Measurements from ENCODE around the gene LIN7A.

LIN7A gene, protein sequence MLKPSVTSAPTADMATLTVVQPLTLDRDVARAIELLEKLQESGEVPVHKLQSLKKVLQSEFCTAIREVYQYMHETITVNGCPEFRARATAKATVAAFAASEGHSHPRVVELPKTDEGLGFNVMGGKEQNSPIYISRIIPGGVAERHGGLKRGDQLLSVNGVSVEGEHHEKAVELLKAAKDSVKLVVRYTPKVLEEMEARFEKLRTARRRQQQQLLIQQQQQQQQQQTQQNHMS

DNA sequence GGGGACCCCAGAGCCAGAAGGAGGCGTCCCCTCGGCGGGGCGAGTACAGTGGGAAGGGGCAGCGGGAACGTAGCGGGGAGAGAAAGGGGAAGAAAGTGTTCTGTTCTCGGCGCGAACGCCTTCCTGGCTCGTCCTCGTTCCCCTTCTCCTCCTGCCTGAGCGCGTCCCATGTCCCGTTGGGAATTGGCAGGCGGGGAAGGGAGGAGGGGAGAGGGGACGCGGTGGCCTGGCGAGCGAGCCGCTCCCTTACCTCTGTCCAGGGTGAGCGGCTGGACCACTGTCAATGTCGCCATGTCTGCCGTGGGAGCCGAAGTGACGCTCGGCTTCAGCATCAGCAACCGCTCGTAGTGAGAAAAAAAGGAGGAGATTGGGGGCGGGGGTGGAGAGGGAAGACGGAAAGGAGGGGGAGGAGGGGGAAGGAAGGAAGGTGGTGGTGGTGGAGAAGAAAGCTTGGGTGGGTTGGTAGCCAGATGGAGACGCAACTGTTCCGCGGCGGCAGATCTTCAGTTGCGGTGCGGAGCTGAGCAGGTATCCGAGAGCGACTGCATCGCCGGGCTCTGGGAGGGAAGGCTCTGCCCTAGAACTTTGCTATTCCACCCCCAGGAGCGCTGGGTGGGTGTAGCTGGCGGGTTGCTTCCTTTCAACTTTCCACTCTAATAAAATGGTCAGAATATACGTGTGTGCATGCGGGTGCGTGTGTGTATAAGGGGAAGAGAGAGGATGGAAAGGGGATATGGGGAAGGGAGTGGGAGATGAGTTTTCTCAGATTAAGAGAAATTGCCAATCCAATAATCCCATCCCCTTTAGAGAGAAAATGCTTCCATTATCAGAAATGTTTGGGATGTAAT, at the start of gene LIN7A:
LIN7A (minus strand) TSS at position 544 of the 848 bp plus-strand sequence; CDS start at position 332, 212 bp downstream.
- Mint-ChIP-seq H3K36me3 (ENCODE audit: low read depth) (peaks cover 4% of the 10 kb centered on the region), H3K27me3 (peaks cover 41% of the 10 kb centered on the region), H3K4me1 (ENCODE audit: low read depth) (no peaks in the 10 kb centered on the region), H3K4me3 (no peak within 1 kb of the TSS), H3K27ac (no peak within 1 kb of the TSS), H3K9me3 (peaks cover 4% of the 10 kb centered on the region)

DNA sequence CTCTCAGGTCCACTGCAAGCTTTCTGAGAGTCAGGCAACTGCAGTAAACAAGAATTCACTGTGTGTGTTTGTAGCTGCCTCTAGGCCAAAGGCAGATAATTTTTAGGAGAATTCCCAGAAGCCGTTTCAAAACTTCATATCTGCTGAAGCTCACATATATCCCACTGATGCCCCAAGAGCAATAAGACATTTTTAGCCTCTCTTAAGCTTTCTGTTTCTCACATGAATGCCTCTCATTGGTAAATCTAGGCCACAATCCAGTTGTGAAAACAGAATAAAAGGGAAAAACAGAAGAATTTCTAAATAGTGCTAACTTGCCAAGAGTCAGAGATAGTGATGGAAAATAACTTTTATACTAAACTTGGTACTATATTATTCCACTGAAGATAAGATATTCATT, 48.5 kb upstream of the LIN7A start:
- Mint-ChIP-seq H3K36me3 (ENCODE audit: low read depth) (no peaks in the 10 kb centered on the region), H3K4me1 (ENCODE audit: low read depth) (no peaks in the 10 kb centered on the region), H3K27ac (no peak overlapping the region), H3K4me3 (no peak overlapping the region), H3K9me3 (peaks cover 21% of the 10 kb centered on the region), H3K27me3 (no peaks in the 10 kb centered on the region)

DNA sequence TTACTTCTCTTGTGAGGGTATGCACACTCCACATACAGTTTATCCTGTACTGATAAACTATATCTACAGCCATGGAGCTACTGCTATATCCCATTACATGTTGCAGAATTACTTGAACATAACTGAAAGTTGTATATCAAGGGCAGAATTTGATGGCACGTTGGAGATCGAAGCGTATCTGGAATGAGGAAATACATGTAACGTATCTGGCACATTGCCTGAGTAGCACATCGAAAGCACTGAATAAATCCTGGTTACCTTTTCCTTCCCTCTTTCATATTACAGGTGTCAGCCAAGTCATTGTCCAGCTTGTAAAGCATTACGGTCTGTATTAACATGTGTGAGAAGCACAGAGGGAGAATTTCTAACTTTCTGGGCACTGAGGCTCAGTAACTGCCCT, 42.1 kb upstream of the LIN7A start:
- Mint-ChIP-seq H3K27ac (no peak overlapping the region), H3K9me3 (peaks cover 16% of the 10 kb centered on the region)

DNA sequence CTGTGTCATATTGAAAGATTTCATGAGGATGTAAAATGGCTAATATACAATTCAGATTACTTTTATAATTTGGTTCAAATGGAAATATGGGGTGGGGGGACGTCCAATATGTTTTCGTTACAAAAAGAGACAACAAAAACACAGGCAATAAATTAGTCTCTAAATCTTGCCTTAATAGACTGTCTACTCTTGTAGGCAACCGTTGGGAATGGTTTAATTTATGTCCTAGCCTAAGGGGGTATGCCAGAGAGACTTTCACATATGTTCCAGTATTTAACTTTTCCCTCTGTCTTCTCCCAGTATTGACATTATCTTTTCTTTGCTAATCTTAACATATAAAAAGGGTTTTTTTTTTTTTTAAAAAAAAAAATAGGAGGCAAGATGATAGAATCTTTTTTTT, 41.5 kb upstream of the LIN7A start:
- Mint-ChIP-seq H3K27ac (no peak overlapping the region), H3K9me3 (peaks cover 12% of the 10 kb centered on the region), H3K36me3 (ENCODE audit: low read depth) (no peaks in the 10 kb centered on the region), H3K4me3 (no peak overlapping the region), H3K27me3 (no peaks in the 10 kb centered on the region), H3K4me1 (ENCODE audit: low read depth) (no peaks in the 10 kb centered on the region)

More for the DNA sequence above, 42.1 kb upstream of the LIN7A start:
- H3K4me3 Mint-ChIP-seq = no peak overlapping the region
- no peaks in the 10 kb centered on the region for H3K36me3 Mint-ChIP-seq (ENCODE audit: low read depth)
- H3K27me3 Mint-ChIP-seq = no peaks in the 10 kb centered on the region
- H3K4me1 Mint-ChIP-seq (ENCODE audit: low read depth) = no peaks in the 10 kb centered on the region

DNA sequence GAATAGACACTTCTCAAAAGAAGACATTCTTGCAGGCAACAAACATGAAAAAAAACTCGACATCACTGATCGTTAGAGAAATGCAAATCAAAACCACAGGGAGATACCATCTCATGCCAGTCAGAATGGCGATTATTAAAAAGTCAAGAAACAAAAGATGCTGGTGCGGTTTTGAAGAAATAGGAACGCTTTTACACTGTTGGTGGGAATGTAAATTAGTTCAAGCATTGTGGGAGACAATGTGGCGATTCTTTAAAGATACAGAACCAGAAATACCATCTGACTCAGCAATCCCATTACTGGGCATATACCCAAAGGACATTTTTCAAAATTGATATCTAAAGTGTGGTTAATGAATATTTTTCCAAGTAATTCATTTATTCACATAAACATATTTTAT, 39.6 kb upstream of the LIN7A start:
- Mint-ChIP-seq H3K27ac (no peak overlapping the region), H3K4me3 (no peak overlapping the region), H3K27me3 (no peaks in the 10 kb centered on the region), H3K9me3 (peaks cover 4% of the 10 kb centered on the region), H3K4me1 (ENCODE audit: low read depth) (no peaks in the 10 kb centered on the region), H3K36me3 (ENCODE audit: low read depth) (no peaks in the 10 kb centered on the region)

GRCh38 chr12:80968326-80968725, 30.6 kb upstream of the LIN7A start:
- no peaks in the 10 kb centered on the region for H3K36me3 Mint-ChIP-seq (ENCODE audit: low read depth)
- no peaks in the 10 kb centered on the region for H3K27me3 Mint-ChIP-seq
- peaks cover 5% of the 10 kb centered on the region for H3K9me3 Mint-ChIP-seq
- no peaks in the 10 kb centered on the region for H3K4me1 Mint-ChIP-seq (ENCODE audit: low read depth)
- no peak overlapping the region for H3K27ac Mint-ChIP-seq
- H3K4me3 Mint-ChIP-seq = no peak overlapping the region

- H3K9me3 Mint-ChIP-seq = peaks cover 5% of the 10 kb centered on the region
- no peaks in the 10 kb centered on the region for H3K27me3 Mint-ChIP-seq
- H3K27ac Mint-ChIP-seq = no peak overlapping the region
- no peak overlapping the region for H3K4me3 Mint-ChIP-seq
- H3K36me3 Mint-ChIP-seq (ENCODE audit: low read depth) = no peaks in the 10 kb centered on the region
- no peaks in the 10 kb centered on the region for H3K4me1 Mint-ChIP-seq (ENCODE audit: low read depth)
Observed at GRCh38 chr12:80967565-80967964, 29.8 kb upstream of the LIN7A start.

DNA sequence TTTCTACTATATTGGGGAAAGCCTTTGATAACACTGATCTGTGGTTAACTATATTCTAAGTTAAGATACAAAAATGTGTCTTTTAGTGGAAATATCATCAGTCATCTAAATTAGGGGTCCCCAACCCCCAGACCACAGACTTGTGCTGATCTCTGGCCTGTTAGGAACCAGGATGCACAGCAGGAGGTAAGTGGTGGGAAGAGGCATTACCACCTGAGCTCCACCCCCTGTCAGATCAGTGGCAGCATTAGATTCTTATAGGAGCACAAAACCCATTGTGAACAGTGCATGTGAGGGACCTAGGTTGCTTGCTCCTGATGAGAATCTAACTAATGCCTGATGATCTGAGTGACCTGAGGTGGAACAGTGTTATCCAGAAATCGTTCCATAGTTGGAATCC, 28.3 kb upstream of the LIN7A start:
- Mint-ChIP-seq H3K27me3 (no peaks in the 10 kb centered on the region), H3K4me1 (ENCODE audit: low read depth) (no peaks in the 10 kb centered on the region), H3K4me3 (no peak overlapping the region), H3K27ac (no peak overlapping the region), H3K36me3 (ENCODE audit: low read depth) (no peaks in the 10 kb centered on the region), H3K9me3 (peaks cover 5% of the 10 kb centered on the region)

- Mint-ChIP-seq H3K4me3 (no peak overlapping the region), H3K27ac (no peak overlapping the region), H3K27me3 (no peaks in the 10 kb centered on the region), H3K36me3 (ENCODE audit: low read depth) (no peaks in the 10 kb centered on the region), H3K4me1 (ENCODE audit: low read depth) (no peaks in the 10 kb centered on the region), H3K9me3 (no peaks in the 10 kb centered on the region)
Observed at GRCh38 chr12:80958162-80958561, 20.4 kb upstream of the LIN7A start.

DNA sequence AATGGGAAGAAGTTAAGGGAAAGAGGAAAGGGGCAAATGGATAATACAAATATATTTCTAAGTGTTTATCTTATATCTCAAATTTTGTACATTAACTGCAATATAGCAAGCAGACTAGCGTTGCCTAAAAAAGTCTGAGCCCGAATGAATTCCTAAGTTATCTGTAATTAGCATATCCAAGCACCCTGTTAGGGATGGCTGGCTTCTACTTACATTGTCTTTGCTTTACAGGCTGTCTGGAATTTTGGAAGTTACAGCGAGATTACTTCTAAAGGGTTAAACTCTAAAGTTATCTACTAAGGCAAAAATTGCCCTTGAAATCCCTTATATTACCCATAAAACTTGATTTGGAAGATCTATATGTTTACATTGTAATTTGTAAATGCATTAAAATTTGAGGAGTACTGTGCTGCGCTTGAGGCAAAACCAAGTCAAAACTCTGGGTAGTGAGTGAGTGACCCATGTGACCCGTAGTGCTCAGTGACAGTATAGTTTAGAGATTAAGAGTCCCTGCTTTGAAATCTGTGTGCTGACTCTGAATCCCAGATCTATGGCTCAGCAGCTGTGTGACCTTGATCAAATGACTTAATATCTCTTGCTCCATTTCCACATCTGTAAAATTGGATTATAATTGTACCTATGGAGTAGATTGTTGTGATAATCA, 17.3 kb upstream of the LIN7A start:
- Mint-ChIP-seq H3K27me3 (no peaks in the 10 kb centered on the region), H3K27ac (no peak overlapping the region), H3K9me3 (no peaks in the 10 kb centered on the region), H3K4me3 (no peak overlapping the region), H3K36me3 (ENCODE audit: low read depth) (no peaks in the 10 kb centered on the region), H3K4me1 (ENCODE audit: low read depth) (no peaks in the 10 kb centered on the region)

GRCh38 chr12:80952443-80952842, 14.7 kb upstream of the LIN7A start:
- H3K27ac Mint-ChIP-seq = no peak overlapping the region
- H3K4me1 Mint-ChIP-seq (ENCODE audit: low read depth) = no peaks in the 10 kb centered on the region
- H3K27me3 Mint-ChIP-seq = no peaks in the 10 kb centered on the region
- no peak overlapping the region for H3K4me3 Mint-ChIP-seq
- H3K36me3 Mint-ChIP-seq (ENCODE audit: low read depth) = no peaks in the 10 kb centered on the region
- H3K9me3 Mint-ChIP-seq = no peaks in the 10 kb centered on the region

GRCh38 chr12:80946591-80946990, 8.9 kb upstream of the LIN7A start:
- no peak overlapping the region for H3K27ac Mint-ChIP-seq
- H3K27me3 Mint-ChIP-seq = no peaks in the 10 kb centered on the region
- peaks cover 4% of the 10 kb centered on the region for H3K9me3 Mint-ChIP-seq
- no peak overlapping the region for H3K4me3 Mint-ChIP-seq
- H3K4me1 Mint-ChIP-seq (ENCODE audit: low read depth) = no peaks in the 10 kb centered on the region
- H3K36me3 Mint-ChIP-seq (ENCODE audit: low read depth) = no peaks in the 10 kb centered on the region

- Mint-ChIP-seq H3K4me3 (no peak overlapping the region), H3K9me3 (peaks cover 4% of the 10 kb centered on the region), H3K36me3 (ENCODE audit: low read depth) (peaks cover 4% of the 10 kb centered on the region), H3K27ac (no peak overlapping the region), H3K4me1 (ENCODE audit: low read depth) (no peaks in the 10 kb centered on the region), H3K27me3 (peaks cover 7% of the 10 kb centered on the region)
Observed at GRCh38 chr12:80943338-80943737, 5.6 kb upstream of the LIN7A start.

GRCh38 chr12:80941916-80942315, 4.2 kb upstream of the LIN7A start:
- Mint-ChIP-seq H3K36me3 (ENCODE audit: low read depth) (peaks cover 4% of the 10 kb centered on the region), H3K9me3 (peaks cover 4% of the 10 kb centered on the region), H3K4me1 (ENCODE audit: low read depth) (no peaks in the 10 kb centered on the region), H3K27me3 (peaks cover 14% of the 10 kb centered on the region), H3K4me3 (no peak overlapping the region), H3K27ac (no peak overlapping the region)

DNA sequence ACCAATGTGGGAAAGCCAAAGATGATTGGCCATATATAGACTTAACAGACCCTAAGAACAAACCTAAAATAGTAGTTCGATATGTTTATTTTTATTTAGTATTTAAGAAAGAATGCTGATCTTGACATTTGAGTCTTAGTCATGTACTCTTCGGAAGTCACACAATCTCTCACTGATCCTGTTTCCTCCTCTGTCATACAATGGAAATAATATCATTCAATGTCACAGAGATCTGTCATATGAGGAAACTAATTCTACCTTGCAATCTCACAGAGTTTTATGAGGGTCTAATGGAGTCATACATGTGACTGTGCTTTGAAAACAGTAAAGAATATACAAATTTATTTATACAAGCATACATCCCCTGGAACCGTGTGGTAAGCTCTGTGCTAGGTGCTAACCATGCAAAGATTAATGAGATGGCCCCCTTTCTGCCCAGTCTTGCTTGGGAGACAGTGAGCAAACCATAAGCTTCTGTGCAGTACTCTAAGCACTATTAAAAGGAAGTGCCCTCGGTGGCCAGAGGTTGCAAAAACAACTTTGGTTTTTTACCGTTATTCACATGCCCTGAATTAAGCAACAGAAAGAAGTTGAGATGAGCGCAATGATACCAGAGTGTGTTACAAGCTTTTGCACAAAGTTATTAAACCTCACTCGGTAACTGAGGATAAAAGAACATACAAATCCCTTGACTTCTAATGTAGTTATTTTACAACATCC, 1.7 kb upstream of the LIN7A start:
- Mint-ChIP-seq H3K4me1 (ENCODE audit: low read depth) (no peaks in the 10 kb centered on the region), H3K9me3 (peaks cover 4% of the 10 kb centered on the region)

More for the DNA sequence above, 1.7 kb upstream of the LIN7A start:
- Mint-ChIP-seq H3K36me3 (ENCODE audit: low read depth) (peaks cover 4% of the 10 kb centered on the region), H3K27ac (no peak overlapping the region), H3K27me3 (peaks cover 30% of the 10 kb centered on the region), H3K4me3 (no peak overlapping the region)
